Panc1 (cell line): Measurements from ENCODE around the gene PTK7.

ENCODE experiments used
- CTCF ChIP-seq: fragments of 450-650 bp; IDR thresholded peaks from 2 replicates; pipeline ENCODE4 v1.5.1; 2017; ENCODE audit warnings: mild to moderate bottlenecking
- POLR2AphosphoS5 ChIP-seq: IDR thresholded peaks from 2 replicates; pipeline ENCODE4 v1.6.1; 2012; ENCODE audit warnings: mild to moderate bottlenecking, low read depth, low read length, moderate library complexity
- TCF7L2 ChIP-seq: IDR thresholded peaks from 2 replicates; pipeline ENCODE4 v1.6.1; 2011; ENCODE audit warnings: mild to moderate bottlenecking, low read depth, low read length, inconsistent platforms

- TF ChIP-seq CTCF (no peak), TCF7L2 (no peak), POLR2AphosphoS5 (no peak)
Measured at GRCh38 chr6:43186706-43187105, 110.6 kb downstream of the PTK7 start.
